Ureter (tissue), 1 donor: Measurements from ENCODE around the gene PIM1. TPM values are rescaled to one million over a fixed set of nuclear protein-coding genes. Genes with fewer than 3 reads are reported as not detected.
A peak's percentile ranks its signal among the peaks of the same experiment; 100 is the strongest.
"Not testable (repeated sequence)": the region's sequence is repeated elsewhere in the genome, so short reads cannot be mapped to it uniquely, and the experiment has no call there.

Experiments used
- DNase-seq: peaks from one replicate; pipeline ENCODE4 v3.0.0-alpha.2; 2020; ENCODE audit warnings: low spot score
- total RNA-seq: library from RNA; stranded (reverse); gene quantifications from one replicate; pipeline ENCODE4 v1.2.4, GENCODE V29; 2023
- donor health status: DM: yes; HTN: yes; CAD: no.

The PIM1 gene
- total RNA-seq = 35.0 TPM

DNA sequence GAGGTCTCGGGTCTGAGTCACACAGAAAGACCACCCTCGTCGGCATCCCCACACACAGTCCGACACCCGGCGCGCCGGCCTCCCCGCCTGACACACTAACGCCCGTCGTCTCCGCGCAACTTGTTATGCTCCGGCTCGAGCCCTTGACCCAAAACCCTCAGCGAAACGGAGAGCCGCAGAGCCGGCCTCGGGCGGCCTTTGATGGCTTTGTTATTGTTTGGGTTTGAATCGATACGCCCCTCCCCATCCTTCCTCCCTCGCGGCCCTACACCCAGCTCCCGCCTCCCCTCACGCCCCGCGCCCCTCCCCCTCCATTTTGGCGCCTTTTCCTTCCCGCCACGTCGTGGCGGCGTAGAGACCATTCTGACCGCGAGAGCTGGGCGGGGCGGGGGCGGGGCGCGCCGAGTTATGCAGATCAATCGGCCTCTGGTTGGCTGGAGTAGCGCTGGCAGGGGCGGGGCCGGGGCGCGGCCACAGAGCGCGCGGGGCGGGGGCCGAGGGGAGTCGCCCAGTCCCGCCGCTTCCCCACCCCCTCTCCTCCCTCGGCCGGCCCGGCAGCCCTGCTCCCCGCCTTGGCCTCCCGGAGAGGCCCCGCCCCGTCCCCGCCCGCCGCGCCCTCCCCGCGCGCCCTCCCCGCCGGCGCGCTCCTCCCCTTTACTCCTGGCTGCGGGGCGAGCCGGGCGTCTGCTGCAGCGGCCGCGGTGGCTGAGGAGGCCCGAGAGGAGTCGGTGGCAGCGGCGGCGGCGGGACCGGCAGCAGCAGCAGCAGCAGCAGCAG lies at the start of gene PIM1:
Gene PIM1 (plus strand): TSS at position 657 of the 777 bp plus-strand sequence. CDS start 424 bp downstream, outside the sequence.
- DNase-seq = peak; percentile 99

DNA sequence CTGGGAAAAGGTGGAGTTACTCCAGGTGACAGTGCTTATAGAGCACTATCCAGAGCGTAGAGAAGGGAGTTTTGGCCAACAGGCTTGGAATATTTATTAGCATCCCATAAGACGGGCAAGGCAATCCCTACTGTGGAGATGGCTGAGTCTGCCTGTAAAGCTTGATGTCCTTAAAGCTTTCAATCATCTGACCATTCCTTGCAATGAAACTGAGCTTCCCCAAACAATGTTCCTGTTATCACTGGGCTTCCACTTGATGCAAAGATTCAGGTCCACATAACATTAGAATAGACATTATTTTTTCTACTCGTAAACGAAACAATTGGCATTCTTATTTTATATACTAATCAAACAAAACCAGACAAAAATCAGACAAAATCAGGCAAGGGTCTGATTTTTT lies 48.4 kb upstream of the PIM1 start:
- DNase-seq = no peak

DNA sequence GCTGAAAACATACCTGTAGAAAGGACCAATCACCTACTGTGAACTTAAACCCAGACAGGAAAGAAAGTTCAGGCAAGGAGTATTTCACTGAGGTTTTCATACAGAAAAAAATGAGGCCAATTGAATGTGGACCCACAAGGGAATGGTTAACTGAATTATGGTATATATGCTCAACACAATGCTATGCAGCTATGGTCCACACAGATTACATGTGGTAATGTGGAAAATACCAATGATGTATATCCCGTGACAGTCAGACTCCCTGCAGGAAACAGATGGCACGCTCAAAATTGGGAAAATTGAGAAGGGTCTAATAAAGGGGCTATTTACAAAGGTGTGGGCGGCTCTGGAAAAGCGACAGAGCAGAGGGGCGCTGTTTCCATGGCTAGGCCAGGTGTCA lies 47.1 kb upstream of the PIM1 start:
- no peak for DNase-seq

DNA sequence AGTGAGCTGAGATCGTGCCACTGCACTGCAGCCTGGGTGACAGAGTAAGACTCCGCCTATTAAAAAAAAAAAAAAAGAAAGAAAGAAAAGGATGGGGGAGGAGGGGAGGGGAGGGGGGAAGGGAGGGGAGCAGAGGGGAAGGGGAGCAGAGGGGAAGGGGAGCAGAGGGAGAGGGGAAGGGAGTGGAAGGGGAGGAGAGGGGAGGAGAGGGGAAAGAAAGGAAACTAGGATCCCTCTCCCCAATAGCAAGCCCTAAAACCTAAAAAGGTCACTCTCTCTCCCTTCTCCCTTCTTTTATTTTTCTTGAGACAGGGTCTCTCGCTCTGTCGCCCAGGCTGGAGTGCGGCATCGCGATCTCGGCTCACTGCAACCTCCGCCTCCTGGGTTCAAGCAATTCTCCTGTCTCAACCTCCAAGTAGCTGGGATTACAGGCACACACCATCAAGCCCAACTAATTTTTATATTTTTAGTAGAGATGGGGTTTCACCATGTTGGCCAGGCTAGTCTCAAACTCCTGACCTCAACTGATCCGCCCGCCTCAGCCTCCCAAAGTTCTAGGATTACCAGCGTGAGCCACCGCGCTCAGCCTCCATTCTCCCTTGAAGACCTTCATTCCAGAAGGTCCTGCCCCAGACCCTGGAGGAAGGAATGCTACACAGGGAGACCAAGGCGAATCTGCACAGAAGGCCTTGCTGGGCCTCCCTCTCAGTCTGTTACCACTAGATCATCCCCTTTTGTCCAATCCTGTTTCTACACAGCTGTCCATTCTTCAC lies 45.8 kb upstream of the PIM1 start:
- no peak for DNase-seq

DNA sequence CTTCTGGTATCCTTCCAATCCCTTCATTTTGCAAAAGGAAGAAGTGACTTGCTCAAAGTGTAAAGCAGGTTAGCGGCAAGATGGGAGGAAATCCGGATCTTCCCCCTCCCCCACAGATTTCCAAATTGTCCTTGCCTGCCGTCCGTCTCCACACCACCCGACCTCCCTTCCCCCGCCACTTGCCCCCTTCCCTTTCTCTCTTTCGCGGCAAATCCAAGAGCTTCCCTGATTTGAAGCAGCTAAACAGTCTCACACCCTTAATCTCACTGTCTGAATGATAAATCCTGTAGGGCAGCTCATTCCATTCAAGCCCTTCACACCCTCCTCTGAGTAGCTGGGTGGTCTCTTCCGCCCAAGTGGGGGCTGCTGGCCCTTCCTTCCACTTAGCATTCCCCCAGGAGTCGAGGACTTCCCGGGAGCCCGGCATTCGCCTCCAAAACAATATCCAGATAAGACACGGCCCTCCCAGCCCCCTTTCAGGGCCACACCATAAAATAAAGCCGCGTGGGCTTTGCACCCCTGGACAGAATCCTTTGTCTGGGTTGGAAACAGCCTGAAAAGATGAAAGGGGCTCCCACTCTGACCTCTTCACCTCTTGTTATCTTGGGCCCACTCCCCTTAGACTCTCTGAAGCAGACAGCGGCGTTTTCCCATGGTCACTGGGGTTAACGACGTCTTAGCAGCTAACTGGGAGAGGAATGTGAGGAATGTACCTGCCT lies 44.0 kb upstream of the PIM1 start:
- DNase-seq = no peak

DNA sequence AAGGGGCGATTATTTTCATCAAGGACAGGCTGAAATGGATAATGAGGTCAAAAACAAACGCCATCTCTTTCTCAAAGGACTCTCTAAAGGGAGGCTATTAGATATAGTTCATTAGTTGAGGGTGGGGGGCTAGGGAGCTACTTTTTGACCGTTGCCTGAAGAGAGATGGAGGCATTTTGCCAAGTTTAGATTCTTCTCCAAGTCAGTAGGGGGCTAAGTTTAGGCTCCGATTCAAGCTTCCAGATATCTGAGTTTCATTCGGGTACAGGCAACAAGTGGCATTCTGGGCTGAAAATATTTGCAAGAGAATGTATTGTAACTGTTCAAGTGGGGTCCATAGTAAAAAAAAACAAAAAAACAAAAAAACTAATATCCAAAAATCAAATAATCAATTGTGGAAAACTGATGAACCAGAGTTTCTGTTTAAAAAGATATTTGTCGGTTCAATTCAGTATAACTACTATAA lies 43.4 kb upstream of the PIM1 start:
- DNase-seq = no peak

DNA sequence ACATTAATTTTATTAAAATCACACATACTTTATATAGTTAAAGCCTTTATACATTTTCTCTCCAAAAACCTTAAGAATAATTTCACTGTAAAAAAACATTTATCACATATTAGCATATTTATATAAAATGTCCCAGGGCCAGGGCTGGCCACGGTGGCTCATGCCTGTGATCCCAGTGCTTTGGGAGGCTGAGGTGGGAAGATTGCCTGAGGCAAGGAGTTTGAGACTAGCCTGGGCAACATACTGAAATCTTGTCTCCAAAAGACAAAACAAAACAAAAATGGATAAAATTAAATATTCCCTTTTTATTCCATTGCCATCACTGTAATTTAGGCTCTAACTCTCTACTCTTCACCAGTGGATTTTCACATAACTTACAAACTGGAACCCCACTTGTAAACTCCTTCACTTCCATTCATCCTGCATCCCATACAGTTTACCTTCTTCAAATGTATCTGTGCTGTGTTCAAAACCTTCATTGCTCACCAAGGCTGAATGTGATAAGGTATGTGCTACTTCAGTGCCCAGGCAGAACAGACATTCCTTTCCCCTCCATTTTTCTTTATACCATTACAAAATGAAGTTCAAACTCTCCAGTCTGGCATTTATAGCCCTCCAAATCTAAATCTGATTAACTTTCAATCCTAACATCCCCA lies 42.9 kb upstream of the PIM1 start:
- DNase-seq = no peak

DNA sequence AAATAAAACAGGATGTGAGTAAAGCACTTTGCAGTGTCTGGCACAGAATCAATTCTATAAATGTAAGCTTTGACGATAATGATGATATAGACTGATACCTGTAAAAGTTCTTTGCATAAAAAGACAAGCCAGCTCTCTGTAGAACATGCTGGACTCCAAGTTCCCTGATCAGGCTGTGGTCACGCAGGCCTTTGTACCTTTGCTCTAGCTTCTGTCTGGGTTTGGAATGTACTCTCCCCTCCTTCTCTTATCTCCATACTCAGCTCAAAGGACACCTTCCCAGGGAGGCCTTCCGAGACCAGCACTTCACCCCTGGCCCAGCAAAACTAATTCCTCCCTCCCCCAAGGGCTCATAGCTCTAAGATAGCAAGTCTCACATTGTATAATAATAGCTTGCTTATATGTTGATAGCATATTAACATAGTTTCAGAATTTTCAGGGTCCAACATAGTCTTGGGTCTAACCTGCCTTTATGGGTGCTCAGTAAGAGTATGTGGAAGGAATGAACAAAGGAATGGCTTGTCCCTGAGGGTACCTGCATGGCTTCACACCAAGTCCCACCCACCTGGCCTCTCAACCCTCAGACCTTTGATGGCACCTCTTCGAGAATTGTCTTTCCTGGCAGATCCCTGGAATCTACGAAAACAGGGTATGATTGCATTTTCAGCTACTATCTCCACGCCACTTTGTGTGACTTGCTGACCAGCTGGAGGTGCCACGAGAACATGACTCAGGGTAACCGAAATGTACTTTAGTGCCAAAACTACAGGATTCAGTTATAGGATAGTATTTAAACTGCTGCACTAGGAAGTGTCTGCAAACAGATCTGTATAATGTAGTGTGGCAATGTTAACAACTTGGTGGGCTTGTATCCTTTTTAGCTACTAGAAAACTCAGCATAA lies 41.7 kb upstream of the PIM1 start:
- DNase-seq = no peak

DNA sequence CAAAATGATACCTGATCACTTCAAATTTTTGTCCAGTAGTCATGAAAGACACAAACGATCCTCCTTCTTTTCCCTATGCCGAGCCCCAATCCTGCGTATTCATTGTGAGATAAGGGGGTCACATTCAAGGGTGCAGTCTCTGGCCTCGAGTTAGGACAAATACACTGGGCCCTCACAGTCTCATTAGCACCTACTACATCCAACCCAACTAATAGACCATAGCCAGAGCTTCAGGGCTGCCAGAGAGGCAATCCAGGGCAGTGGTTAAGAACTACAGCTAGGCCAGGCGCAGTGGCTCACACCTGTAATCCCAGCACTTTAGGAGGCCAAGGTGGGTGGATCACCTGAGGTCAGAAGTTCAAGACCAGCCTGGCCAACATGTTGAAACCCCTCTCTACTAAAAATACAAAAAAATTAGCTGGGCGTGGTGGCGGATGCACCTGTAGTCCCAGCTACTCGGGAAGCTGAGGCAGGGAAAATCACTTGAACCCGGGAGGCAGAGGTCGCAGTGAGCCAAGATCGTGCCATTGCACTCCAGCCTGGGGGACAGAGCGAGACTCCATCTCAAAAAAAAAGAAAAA lies 41.0 kb upstream of the PIM1 start:
- DNase-seq = not testable (repeated sequence)

DNA sequence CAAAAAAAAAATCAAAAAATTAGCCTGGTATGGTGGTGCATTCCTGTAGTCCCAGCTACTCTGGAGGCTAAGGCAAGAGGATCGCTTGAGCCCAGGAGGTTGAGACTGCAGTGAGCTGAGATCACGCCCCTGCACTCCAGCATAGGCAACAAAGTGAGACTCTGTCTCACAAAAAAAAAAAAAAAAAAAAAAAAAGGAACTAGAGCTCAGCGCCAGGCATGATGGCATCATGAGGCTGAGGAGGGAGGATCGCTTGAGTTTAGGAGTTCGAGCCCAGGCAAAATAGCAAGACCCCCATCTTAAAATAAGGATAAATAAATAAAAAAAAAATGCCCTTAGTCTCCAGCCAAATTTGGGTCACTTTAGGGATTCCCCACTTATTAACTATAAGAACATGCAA lies 40.4 kb upstream of the PIM1 start:
- no peak for DNase-seq

DNA sequence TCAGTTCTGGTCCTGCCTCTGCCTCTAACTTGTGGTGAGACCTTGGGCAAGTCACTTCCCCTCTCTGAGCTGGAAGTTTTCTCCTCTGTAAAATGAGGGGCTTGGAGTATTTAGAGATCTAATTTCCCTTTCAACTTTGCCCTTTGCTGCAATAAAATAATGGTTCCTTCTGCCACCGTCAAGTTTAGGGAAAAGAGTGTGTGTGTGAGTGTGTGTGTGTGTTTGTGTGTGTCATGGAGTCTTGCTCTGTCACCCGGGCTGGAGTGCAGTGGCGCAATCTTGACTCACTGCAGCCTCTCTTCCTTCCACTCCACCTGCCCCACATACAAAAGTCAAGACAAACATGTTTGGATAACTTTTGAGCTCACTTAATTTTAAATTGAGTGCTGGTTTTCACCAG lies 39.2 kb upstream of the PIM1 start:
- DNase-seq = peak; percentile 74

DNA sequence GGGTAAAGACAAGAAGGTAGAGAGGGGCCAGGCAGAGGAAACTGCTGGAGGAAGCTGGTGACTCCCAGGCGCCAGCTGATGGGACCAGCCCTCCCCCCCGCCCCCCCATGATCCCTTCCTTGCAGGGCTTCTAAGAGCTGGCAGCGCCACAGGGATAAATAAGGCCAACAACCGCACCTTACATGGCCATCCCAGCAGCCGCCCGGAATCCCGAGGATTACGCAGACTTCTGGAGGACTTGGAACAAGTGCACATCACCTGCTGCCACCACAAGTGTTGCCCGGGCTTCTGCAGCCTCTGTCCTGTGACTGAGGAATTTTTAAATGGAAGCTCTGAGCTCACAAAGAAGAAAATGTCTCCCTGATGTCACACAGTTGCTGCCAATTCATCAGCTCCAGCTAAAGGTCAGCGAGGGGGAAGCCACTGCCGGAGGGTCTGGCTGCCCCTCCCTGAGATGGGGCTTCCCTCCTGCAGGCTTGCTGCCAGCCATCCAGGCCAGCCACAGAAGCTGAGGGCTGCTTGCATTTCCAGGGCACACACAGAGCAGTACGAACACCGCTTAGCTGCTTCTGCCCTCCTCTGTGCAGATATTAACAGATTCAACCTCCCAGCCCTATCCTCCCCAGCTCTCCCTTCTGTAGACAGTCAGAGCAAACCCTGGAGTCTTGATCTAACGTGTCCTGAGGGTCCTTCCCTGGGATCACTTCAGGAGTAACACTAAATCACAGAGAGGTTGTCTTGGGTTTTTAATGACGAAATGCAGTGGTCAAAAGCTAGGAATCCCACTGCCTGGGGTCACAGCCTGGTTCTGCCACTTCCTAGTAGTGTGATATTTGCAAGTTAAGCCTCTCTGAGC lies 38.6 kb upstream of the PIM1 start:
- peak; percentile 79 for DNase-seq

DNA sequence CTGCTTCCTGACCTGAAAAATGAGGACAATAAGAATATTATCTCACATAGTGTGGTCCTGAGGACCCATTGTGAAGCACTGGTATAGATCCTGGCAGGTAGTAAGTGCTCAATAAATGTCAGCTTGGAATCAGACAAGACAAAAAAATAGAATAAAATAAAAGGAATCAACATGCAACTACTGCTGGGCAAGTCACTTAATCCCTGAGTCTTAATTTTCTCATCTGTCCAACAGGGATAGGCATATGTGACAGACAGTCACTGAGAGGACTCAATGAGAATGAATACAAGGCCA lies 38.0 kb upstream of the PIM1 start:
- DNase-seq = no peak

DNA sequence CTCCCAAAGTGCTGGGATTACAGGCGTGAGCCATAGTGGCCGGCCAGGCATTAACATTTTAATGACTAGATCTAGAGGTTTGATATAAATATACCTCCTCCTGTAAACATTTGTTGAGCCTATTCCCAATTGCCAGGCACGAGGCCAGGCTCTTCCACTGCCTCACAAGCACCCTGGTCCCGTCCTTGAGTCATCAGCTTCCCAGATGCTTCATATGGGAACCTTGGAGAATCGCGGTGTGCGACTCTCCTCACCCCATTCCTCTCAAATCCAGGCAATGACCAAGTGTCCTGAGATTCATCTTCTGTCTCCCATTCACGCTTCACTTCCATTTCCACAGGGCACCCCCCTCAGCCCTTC lies 35.9 kb upstream of the PIM1 start:
- no peak for DNase-seq

DNA sequence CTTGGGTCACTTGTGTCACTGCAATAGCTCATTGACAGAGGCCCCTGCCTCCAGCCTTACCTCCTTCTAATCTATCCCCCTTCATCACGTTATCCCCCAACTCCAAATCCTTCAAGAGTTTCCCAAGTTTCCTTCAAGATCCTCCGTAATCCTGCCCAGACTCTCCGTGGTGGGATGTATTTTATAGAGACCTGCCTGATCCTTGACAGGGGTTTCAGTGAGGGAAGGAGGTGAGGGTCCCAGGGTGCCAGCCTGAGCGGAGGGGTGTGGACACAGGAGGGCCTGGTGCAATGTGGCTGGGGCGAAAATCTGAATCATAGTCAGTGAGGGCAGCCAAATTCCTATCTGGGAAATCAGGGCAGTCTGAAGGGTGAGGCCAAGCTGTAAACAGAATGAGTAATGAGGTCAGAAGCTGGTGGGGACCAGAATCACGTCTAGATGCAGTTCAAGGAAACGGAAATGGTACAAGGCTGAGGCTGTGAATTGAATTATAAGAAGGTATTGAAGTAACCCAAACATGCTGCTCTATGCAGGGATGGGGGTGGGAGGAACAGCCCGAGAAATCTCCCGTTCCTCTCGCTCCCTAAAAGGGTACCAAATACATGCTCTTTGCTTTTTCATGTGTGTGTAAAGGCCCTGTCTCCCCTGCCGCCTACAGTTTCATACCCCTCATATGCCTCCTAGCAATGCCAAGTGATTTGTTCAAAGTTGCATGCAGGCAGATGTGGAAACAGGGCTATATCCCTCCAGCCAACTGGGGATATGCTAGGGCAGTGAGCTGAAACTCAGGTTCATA lies 35.4 kb upstream of the PIM1 start:
- DNase-seq = peak; percentile 84

DNA sequence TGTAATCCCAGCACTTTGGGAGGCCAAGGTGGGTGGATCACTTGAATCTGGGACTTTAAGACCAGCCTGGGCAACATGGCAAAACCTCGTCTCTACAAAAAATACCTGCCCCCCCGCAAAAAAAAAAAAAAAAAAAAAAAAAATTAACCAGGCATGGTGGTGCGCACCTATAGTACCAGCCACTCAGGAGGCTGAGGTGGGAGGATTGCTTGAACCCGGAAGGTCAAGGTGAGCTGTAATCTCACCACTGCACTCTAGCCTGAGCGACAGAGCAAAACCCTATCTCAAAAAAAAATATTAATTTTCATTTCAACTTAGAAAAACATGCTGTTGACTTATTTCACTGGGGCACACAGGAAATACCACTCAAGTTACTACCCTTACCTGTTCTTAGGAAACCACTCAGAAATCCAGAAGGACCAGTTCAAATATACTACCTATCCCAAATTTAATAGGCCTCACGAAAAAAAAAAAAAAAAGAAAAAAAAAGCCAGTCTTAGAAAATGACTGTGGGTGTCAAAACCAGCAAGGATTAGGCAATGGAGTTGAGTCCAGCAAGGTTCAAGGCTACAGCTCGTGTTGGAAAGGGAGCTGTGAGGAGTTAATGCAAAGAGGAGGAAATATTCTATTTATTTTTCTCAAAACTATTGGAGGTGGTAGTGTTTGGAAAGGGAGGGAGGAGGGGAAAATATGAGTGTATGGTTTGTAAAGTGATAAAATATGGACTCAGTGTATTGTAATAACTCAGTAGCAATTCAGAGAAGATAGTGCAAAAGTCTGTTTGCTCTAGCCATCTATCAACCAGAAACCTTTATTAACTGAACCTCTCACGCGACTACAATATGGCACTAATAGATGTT lies 33.9 kb upstream of the PIM1 start:
- no peak for DNase-seq

DNA sequence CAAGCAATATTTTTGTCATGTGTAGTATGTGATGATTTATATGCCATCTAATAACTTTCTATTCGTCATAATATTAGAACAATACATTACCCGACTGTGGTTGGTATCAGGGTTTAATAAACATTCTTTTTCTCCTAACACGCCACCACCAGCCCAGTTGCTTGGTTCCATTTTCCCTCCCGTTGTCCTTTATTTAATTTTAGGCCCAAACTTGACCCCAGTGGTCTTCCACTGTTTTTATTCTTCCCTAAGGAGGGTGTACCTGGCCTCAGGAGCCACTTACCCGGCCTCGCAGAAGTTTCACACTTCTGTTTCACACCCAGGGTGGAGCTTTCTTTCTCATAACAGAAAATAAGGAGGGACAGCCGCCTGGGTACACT lies 33.1 kb upstream of the PIM1 start:
- no peak for DNase-seq
